Stimulated activated CD4-positive, alpha-beta T cell treated with anti-CD3 and anti-CD28 coated beads, Interleukin-1b, Interleukin-23, amount 100 ng/mL, for 48 hours (primary cell): ENCODE data around the gene KCTD7.
"Not testable (repeated sequence)": the region's sequence is repeated elsewhere in the genome, so short reads cannot be mapped to it uniquely, and the experiment has no call there.

ENCODE experiments used
- DNase-seq: peaks from one replicate; pipeline ENCODE4 v3.0.0-alpha.2; 2020

The KCTD7 gene

DNA sequence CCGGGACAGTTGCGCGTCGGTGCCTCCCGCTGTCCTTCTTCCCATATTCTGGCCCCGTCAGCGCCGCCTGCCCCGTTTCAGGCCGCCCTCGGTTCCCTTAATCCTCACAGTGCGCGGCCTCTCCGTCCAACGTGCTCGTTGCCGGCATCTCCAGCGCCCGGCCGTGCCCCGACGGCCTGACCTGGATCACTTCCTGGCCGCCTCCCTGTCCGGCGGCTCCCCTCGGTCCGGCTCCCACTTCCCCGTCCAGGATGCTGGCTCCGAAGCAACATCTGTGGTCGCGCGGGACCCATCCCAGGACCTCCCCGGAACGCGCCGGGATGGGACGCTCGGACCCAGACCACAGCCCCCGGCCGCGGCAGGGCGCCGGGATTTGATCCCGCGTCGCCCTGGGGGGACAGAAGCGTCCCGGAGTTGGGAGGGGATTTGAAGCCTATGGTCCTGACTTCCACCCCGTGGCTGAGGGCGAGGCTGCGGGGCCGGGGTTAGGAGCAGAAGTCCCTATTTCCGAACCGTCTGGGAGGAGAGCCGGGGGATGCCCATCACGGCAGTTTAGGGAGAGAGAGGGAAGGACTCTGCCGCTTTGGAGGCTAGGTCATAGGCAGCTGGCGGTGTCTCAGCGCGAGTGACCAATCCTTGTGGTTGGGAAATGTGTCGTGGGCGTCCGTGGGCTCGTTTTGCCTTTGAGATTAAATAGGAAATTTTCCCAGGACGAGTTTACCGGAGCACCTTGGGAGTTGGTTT, 53.8 kb downstream of the KCTD7 start:
- DNase-seq = no peak

DNA sequence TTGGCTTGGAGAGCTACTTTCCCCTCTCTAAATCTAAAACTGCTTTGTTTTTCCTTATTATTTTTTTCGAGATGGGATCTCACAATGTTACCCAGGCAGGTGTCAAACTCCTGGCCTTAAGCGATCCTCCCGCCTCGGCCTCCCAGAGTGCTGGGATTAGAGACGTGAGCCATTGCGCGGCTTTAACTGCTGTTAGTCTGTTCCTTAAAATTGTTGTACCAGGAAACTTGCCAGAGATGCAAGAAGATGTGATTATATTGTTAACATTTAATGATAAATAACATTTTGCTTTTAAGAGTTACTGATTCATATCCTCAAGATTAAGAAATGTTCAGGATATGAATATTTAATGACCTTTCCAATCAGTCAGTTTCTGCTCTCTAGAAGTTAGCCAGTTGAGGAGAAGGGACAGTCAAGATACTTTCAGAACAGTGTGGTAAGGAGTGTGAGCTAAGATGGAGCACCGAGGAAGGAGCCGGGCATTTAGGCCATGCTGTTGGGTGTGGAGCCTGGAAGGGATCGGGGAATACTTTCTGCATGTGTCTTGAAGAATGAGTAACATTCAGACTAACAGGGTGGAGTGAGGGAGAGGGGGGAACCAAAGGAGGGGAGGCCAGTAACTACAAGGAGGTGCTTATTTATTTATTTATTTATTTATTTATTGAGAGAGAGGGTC, 54.6 kb downstream of the KCTD7 start:
- DNase-seq = not testable (repeated sequence)

DNA sequence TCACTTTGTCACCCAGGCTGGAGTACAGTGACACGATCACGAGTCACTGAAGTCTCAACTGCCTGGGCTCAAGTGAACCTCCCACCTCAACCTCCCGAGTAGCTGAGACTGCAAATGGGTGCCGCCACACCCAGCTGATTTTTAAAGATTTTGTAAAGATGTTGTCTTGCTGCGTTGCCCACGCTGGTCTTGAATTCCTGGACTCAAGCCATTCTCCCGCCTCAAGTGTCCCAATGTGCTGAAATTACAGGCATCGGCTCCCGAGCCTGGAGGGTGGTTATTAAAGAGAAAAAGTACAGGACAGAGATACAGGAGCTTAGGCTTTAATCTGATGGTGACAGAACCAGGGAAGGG, 55.1 kb downstream of the KCTD7 start:
- no peak for DNase-seq

DNA sequence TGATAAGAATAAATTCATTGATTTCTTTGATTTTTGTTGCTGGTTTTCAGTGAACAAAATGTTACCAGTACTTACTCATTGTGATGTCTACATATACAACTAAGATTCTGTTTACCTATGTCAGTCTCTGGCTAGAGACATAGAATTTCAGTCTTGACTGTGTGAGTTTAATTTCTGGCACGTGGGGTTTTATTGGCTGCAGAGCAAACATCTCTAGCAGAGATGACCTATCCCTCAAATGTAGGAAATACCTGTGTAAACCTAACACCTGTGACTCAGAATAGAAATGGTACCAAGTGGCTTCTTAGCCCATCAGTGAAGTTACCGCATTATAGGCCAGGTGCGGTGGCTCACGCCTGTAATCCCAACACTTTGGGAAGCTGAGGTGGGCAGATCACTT, 57.0 kb downstream of the KCTD7 start:
- not testable (repeated sequence) for DNase-seq

DNA sequence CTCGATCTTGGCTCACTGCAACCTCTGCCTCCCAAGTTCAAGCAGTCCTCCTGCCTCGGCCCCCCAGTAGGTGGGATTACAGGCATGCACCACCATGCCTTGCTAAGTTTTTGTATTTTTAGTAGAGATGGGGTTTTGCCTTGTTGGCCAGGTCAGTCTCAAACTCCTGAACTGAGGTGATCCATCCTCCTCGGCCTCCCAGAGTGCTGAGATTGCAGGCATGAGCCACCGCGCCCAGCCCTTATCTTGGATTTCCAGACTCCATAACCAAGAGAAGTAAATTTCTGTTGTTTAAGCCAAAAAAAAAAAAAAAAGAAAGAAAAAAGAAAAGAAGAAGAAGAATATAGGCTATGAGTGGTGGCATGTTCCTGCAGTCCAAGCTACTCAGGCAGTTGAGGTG, 58.5 kb downstream of the KCTD7 start:
- DNase-seq = no peak

DNA sequence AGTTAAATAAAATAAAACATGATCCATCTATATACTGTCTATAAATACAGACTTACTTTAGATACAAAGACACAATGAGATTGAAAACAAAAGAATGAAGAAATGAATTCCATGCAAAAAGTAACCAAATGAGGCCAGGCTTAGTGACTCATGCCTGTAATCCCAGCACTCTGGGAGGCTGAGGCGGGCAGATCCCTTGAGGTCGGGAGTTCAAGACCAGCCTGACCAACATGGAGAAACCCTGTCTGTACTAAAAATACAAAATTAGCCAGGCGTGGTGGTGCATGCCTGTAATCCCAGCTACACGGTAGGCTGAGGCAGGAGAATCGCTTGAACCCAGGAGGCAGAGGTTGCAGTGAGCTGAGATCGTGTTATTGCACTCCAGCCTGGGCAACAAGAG, 59.0 kb downstream of the KCTD7 start:
- DNase-seq = not testable (repeated sequence)

DNA sequence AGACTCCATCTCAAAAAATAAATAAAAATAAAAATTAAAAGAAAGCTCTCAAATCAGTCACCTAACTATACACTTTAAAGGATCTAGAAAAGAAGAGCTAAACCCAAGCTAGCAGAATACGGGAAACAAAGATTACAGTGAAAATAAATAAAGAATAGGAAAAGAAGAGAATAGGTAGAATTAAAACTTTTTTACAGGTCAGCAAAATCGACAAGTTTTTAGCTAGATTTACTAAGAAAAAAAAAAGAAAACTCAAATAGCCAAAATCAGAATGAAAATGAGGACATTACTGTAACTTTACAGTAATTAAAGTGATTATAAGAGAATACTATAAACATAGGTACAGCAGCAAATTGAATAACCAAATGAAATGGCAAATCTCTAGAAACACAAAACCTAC, 60.4 kb downstream of the KCTD7 start:
- no peak for DNase-seq

DNA sequence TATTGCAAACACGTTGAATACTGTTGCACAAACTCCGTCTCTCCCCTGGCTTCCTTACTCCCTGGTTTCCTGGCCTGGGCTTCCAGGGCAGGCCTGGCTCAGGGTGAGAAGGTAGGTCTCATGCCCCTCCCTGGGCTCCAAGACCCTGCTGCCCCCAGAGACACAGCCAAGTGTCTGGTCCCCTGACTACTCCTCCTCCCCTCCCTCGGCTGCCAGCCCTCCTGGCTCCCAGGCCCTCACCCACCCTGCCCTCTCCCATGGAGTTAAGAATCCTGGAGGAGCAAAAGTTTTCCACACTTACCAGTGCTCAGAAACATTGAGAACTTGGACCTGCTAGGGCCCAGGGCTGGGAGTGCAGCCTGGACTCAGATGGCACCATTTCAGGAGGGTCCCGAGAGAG, 64.7 kb downstream of the KCTD7 start:
- no peak for DNase-seq
